Psoas muscle (tissue), 8 donors: ENCODE results near the gene DPYSL3. TPM values are rescaled to one million over a fixed set of nuclear protein-coding genes. Genes with fewer than 3 reads are reported as not detected.

Experiments used
- ATAC-seq, 4 donors: fragments of 200-7000 bp; cut with Tn5 transposase; one replicate each; pipeline ENCODE4 v1.9.1; 2020; ENCODE audit warnings: moderate library complexity in 3 of 4, mild to moderate bottlenecking in 2 of 4
- DNase-seq, 2 donors: peaks; one replicate each; pipeline ENCODE4 v3.0.0-alpha.2; 2020
- H3K27ac ChIP-seq: fragments of 200-600 bp; one replicate; pipeline ENCODE4 v1.8.0; 2022
- H3K27me3 ChIP-seq, 3 donors: fragments of 200-600 bp in 1 of 3; one replicate each; pipeline versions ENCODE4 v1.6.1 to v1.8.0; 2013 to 2022; ENCODE audit warnings: low read length in 2 of 3, mild to moderate bottlenecking in 2 of 3, moderate library complexity in 1 of 3; ENCODE audit not compliant: insufficient read depth in 3 of 3
- H3K36me3 ChIP-seq, 2 donors: fragments of 200-600 bp in 1 of 2; one replicate each; pipeline versions ENCODE4 v1.6.1 to v1.8.0; 2013 to 2022; ENCODE audit warnings: low read depth in 1 of 2, mild to moderate bottlenecking in 1 of 2, moderate library complexity in 1 of 2; ENCODE audit not compliant: insufficient read depth in 1 of 2
- H3K4me1 ChIP-seq: fragments of 200-600 bp; one replicate; pipeline ENCODE4 v1.8.0; 2022
- H3K4me3 ChIP-seq: fragments of 200-600 bp; one replicate; pipeline ENCODE4 v1.8.0; 2022; ENCODE audit warnings: mild to moderate bottlenecking
- H3K9me3 ChIP-seq: fragments of 200-600 bp; one replicate; pipeline ENCODE4 v1.8.0; 2022
- WGBS, 3 donors: extraction: QIAGEN DNeasy Blood & Tissue Kit; methylation state at CpG; one replicate each; pipeline versions ENCODE4 v1.1.6 to v1.1.7; 2013; 5-methylcytosine and 5-hydroxymethylcytosine counted together
- intact Hi-C, 2 donors: fragments of 100-400 bp; cut with DNase I; formaldehyde crosslinking; loops; one replicate each; pipeline versions ENCODE4 v1.11.0 to v1.14.2; 2022
- polyA plus RNA-seq, 3 donors: library from polyadenylated mRNA; stranded (reverse); fragments of 200-250 nt; gene quantifications; one replicate each; pipeline ENCODE4 v1.2.3, GENCODE V29; 2013
- total RNA-seq, 4 donors: library from RNA; stranded (reverse); fragmentation: NEBNext Ultra II Directional in 2 of 4; extraction: Animal tissue kit (Norgen Biotek cat#: 25700) in 2 of 4; gene quantifications; one replicate each; pipeline versions ENCODE4 v1.2.1 to v1.2.4, GENCODE V29; 2021 to 2023
- TF ChIP-seq, protein P1 (sequence below): fragments of 200-600 bp; IDR thresholded peaks from one replicate; pipeline ENCODE4 v1.8.0; 2022; ENCODE audit warnings: antibody characterized with exemption
- donor health status: healthy with polysubstance abuse.
- donor health status: DM: no; HTN: no; CAD: no; lungs with moderate emphysema.
- donor health status: Bipolar disorder and iron deficiency.
- donor health status: healthy.
- donor health status: DM: yes; HTN: yes; CAD: no.
- donor health status: DM: no; HTN: no; CAD: no.
- donor health status: DM: no; HTN: no; CAD: no.
- donor health status: DM: yes; HTN: yes; CAD: no.

The DPYSL3 gene
- total and polyA plus RNA-seq, 7 donors = 8.8 to 58.5 (median 18.0) TPM

DNA sequence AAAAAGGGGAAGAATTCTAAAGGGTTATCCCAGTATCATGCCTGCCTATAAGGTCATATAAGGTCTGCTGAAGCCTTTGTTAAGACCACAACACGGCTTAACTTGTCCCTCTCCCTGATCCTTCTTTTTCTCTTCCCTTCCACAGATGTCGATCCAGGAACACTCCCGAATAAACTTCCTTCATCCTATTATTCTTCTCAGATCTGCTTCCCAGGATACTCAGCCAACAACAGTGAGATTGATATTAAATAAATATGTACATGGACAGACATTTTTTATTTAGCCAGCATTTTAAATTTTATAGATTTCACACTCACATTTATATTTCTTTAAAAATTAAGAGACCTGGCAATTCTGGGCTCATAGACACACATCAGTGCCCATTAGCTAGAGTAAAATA lies 44.1 kb downstream of the DPYSL3 start:
- no peak overlapping the region for H3K27ac ChIP-seq

DNA sequence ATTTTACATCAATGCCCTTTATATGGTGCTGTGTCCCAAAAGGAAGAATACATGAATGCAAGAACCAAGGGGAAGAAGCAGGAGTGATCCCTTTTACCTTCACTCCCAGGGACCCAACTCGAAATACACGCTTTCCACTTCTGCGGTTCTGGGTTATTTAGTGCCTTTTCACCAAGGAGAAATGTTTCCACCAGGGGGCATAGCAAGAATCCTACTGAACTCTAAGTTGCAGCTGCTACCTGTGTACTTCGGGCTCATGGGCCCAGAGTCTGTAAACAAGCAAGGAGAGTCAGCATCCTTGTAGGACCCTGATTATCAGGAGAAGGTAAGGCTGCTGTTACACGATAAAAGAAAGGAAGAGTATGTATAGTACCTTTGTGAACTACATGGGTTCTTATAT lies 45.7 kb downstream of the DPYSL3 start:
- TF ChIP-seq, protein P1, sequence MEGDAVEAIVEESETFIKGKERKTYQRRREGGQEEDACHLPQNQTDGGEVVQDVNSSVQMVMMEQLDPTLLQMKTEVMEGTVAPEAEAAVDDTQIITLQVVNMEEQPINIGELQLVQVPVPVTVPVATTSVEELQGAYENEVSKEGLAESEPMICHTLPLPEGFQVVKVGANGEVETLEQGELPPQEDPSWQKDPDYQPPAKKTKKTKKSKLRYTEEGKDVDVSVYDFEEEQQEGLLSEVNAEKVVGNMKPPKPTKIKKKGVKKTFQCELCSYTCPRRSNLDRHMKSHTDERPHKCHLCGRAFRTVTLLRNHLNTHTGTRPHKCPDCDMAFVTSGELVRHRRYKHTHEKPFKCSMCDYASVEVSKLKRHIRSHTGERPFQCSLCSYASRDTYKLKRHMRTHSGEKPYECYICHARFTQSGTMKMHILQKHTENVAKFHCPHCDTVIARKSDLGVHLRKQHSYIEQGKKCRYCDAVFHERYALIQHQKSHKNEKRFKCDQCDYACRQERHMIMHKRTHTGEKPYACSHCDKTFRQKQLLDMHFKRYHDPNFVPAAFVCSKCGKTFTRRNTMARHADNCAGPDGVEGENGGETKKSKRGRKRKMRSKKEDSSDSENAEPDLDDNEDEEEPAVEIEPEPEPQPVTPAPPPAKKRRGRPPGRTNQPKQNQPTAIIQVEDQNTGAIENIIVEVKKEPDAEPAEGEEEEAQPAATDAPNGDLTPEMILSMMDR = peak; percentile 21
- Histone ChIP-seq H3K36me3 (no peaks in the 10 kb centered on the region), H3K4me3 (no peak overlapping the region), H3K27me3 (no peaks in the 10 kb centered on the region), H3K9me3 (no peaks in the 10 kb centered on the region), H3K4me1 (no peaks in the 10 kb centered on the region), H3K27ac (no peak overlapping the region)
- intact Hi-C loops = no loop called here
- ATAC-seq (no peak), DNase-seq (no peak)
- 66 to 75% (median 67%) methylated on average over 5 of the region's 5 CpGs for WGBS, 3 donors

More for the DNA sequence above, 44.1 kb downstream of the DPYSL3 start:
- WGBS, 3 donors = 67 to 83% (median 75%) methylated on average over 3 of the region's 3 CpGs
- no peaks in the 10 kb centered on the region for H3K4me1 ChIP-seq
- H3K36me3 ChIP-seq = no peaks in the 10 kb centered on the region
- H3K9me3 ChIP-seq = no peaks in the 10 kb centered on the region
- H3K4me3 ChIP-seq = no peak overlapping the region
- H3K27me3 ChIP-seq = no peaks in the 10 kb centered on the region
- ATAC-seq = no peak
- TF ChIP-seq, protein P1 = no peak
- DNase-seq = no peak
- intact Hi-C loops = loop anchor here in 1 of 2 donors (5.0 kb wide), 1 partner anchor 37 kb away; no protein-coding TSS in a partner anchor

DNA sequence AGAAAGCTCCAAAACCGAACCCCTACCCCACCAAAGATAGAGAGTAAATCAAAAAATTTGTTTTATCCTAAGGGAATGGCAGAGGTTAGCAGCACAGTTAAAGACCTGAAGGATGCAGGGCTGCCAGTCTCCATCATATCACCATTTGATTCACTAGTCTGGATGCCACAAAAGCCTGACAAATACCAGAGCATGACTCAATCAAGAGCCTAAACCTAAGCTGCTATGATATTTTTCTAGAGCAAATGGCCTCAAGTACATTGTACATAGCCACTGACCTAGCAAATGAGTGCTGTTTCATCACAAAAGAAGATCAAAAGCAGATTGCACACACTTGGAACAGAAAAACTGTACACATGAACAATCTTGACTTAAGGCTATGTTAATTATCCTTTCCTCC lies 48.0 kb downstream of the DPYSL3 start:
- H3K4me1 ChIP-seq = peaks cover 4% of the 10 kb centered on the region

DNA sequence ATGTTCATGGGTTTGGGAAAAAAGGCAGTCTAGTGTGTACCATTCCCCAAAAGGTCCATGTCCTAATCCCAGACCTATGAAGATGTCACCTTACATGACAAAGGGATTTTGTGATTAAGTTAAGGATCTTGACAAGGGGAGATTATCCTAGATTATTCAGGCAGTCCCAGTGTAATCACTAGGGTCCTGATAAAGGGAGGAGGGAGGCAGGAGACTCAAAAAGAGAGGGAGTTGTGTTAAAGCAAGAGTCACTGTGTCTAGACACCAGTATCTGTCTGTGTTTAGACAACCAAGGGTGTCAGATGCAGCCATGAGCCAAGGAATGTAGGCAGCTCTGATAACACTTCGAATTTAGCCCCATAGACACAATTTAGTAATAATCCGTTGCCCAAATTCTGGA lies 49.5 kb downstream of the DPYSL3 start:
- TF ChIP-seq, protein P1 = no peak
- H3K4me1 ChIP-seq = peaks cover 7% of the 10 kb centered on the region
- ATAC-seq (no peak), DNase-seq (no peak)
- intact Hi-C loops = no loop called here
- H3K27me3 ChIP-seq = no peaks in the 10 kb centered on the region
- no peaks in the 10 kb centered on the region for H3K9me3 ChIP-seq
- 64 to 87% (median 77%) methylated on average over 2 of the region's 2 CpGs for WGBS, 3 donors
- H3K4me3 ChIP-seq = no peak overlapping the region
- H3K27ac ChIP-seq = peak overlapping the region; percentile 72
- H3K36me3 ChIP-seq = no peaks in the 10 kb centered on the region

More for the DNA sequence above, 48.0 kb downstream of the DPYSL3 start:
- no peak overlapping the region for H3K4me3 ChIP-seq
- H3K9me3 ChIP-seq = no peaks in the 10 kb centered on the region
- ATAC-seq (no peak), DNase-seq (no peak)
- TF ChIP-seq, protein P1 = no peak
- intact Hi-C loops = no loop called here
- WGBS, 3 donors = 92 to 97% (median 93%) methylated on average over 1 of the region's 1 CpG
- no peak overlapping the region for H3K27ac ChIP-seq
- no peaks in the 10 kb centered on the region for H3K27me3 ChIP-seq
- no peaks in the 10 kb centered on the region for H3K36me3 ChIP-seq

DNA sequence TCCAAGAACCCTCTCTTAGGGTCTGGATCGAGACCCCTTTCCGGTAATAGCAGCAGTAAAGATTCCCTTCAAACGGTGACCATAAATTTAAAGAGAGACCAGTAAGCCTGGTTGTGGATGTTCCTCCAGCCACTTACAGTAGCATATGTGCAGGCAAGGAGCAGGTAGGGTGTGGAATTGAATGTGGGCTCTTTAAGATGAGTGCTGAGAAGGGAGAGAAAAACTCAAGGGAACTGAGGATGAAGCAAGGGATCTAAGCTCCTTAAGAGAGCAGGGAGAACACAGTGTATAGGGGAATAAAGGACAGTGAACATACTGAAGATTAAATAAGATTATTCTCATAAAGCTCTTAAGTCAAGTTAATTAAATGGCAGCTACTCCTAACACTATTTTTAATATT lies 51.3 kb downstream of the DPYSL3 start:
- no peak for ATAC-seq
- intact Hi-C loops = no loop called here
- DNase-seq = no peak
- H3K36me3 ChIP-seq = no peaks in the 10 kb centered on the region
- H3K9me3 ChIP-seq = no peaks in the 10 kb centered on the region
- H3K4me3 ChIP-seq = no peak overlapping the region
- WGBS, 3 donors = 82 to 99% (median 99%) methylated on average over 3 of the region's 3 CpGs
- TF ChIP-seq, protein P1 = no peak
- peaks cover 17% of the 10 kb centered on the region for H3K4me1 ChIP-seq
- peak overlapping the region; percentile 72 for H3K27ac ChIP-seq
- H3K27me3 ChIP-seq = no peaks in the 10 kb centered on the region
